Measurements from ENCODE around the gene FAM120A.

The FAM120A gene

DNA sequence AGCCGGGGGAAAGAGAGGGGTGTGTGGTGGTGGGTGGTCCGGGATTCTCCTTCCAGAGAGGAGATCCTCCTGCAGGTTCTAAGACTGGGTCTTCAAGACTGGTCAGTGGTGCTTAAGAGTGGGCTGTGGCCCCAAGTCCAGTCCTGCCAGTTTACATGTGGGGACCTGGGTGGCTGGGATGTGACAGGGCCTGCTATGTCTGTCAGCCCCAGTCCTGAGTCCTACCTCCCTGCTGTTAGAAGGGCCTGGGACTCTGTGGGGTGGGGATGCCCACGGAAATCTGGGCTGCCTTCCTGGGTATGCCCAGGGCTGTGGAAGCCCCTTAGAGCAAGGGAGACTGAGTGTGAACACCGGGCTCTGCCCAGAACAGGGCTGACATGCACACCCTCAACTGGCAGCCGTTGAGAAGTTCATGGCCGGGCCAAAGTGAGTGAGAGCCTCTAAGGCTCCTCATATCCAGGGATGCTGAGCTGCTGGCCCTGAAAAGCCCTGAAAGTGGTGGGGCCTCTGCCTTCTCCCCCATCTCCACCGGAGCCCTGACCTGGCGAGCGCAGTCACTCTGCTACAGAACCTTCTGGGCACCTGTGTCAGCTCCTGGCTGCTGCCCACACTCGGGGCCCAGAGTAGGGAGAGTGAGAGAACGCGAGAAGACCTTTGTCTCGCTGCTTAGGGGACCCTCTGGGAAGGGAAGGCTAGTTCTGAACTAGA is 126.6 kb downstream of the FAM120A start:
- DNase-seq (ENCODE audit: low spot score) = no peak
- ChIA-PET CTCF (interaction anchor here (0.6 to 0.8 kb wide), 3 partner anchors 12 to 1814 kb away, joined by 3 read pairs; no protein-coding TSS in a partner anchor), POLR2A (ENCODE audit: low non-redundant PET) (interaction anchor here (1.3 kb wide), 1 partner anchor 11 kb away, joined by 3 read pairs; no protein-coding TSS in a partner anchor)
- peak overlapping the region; percentile 80 for H3K27ac ChIP-seq
- TF ChIP-seq, protein P1, sequence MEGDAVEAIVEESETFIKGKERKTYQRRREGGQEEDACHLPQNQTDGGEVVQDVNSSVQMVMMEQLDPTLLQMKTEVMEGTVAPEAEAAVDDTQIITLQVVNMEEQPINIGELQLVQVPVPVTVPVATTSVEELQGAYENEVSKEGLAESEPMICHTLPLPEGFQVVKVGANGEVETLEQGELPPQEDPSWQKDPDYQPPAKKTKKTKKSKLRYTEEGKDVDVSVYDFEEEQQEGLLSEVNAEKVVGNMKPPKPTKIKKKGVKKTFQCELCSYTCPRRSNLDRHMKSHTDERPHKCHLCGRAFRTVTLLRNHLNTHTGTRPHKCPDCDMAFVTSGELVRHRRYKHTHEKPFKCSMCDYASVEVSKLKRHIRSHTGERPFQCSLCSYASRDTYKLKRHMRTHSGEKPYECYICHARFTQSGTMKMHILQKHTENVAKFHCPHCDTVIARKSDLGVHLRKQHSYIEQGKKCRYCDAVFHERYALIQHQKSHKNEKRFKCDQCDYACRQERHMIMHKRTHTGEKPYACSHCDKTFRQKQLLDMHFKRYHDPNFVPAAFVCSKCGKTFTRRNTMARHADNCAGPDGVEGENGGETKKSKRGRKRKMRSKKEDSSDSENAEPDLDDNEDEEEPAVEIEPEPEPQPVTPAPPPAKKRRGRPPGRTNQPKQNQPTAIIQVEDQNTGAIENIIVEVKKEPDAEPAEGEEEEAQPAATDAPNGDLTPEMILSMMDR (conservative IDR thresholded peaks at IDR 0.05; ENCODE audit: low read depth) = no peak

DNA sequence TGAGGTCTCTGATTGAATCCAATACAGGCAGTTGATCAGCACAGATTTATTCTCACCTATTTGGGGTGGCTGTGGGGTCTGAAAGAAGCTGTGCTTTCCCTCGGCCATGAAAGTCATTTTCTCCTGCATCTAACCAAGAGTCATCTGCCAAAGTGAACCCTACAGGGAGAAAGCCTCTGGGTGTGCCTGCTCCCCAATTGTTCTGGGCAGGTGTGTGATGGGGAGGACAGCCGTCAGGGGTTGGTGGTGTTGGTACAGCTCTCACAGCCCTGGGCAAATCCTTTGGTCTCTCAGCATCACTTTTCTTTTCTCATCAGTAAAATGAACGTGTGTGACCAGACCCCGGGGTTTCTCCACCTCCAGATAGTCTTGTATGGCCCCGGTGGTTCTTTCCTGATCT is 127.4 kb downstream of the FAM120A start:
- POLR2A ChIA-PET (ENCODE audit: low non-redundant PET) = no interaction called here
- CTCF ChIA-PET = interaction anchor here (0.6 kb wide), 1 partner anchor 1813 kb away, joined by 3 read pairs; no protein-coding TSS in a partner anchor
- TF ChIP-seq, protein P1 (conservative IDR thresholded peaks at IDR 0.05; ENCODE audit: low read depth) = no peak

DNA sequence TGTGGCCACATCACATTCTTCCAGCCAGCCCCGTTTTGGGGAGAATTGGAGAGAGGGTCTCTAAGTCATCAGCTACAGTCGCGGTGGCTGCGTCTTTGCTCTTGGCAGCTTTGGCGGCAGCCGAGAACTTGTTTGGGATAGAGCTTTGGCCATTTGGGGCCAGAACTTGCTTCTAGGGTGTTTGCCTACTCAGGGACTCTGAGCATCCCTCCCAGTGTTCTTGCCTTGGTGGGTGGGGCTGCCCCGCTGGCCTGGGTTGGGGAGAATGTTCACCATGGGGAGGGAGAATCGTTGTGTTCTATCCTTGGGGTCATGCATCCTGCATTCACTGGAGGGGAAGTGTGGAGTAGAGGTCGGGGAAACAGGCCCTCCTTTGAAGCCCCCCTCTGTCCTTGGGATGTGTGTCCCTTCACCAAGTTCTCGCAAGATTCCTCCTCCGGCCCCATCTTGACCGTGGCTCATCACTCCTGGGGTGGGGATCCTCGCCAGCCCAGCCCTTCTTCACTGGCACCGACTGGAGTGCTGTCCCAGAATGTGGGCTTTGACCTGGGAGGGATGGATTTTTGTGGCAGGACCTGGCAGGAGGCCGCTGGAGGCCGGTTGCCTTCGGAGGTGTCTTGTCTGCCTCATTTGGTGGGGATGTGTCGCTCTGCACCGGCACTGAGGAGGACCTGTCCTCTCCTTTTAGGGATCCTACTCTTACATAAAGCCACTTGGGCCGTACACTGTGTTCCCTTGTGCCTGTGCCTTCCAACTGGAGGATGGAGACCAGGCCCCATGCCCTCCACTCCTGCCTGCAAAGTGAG is 128.4 kb downstream of the FAM120A start:
- ChIA-PET POLR2A (ENCODE audit: low non-redundant PET) (no interaction called here), CTCF (no interaction called here)
- no peak overlapping the region for H3K27ac ChIP-seq
- no peak for DNase-seq (ENCODE audit: low spot score)
- TF ChIP-seq, protein P1 (conservative IDR thresholded peaks at IDR 0.05; ENCODE audit: low read depth) = no peak

More for the DNA sequence above, 127.4 kb downstream of the FAM120A start:
- peak overlapping the region; percentile 80 for H3K27ac ChIP-seq
- no peak for DNase-seq (ENCODE audit: low spot score)

DNA sequence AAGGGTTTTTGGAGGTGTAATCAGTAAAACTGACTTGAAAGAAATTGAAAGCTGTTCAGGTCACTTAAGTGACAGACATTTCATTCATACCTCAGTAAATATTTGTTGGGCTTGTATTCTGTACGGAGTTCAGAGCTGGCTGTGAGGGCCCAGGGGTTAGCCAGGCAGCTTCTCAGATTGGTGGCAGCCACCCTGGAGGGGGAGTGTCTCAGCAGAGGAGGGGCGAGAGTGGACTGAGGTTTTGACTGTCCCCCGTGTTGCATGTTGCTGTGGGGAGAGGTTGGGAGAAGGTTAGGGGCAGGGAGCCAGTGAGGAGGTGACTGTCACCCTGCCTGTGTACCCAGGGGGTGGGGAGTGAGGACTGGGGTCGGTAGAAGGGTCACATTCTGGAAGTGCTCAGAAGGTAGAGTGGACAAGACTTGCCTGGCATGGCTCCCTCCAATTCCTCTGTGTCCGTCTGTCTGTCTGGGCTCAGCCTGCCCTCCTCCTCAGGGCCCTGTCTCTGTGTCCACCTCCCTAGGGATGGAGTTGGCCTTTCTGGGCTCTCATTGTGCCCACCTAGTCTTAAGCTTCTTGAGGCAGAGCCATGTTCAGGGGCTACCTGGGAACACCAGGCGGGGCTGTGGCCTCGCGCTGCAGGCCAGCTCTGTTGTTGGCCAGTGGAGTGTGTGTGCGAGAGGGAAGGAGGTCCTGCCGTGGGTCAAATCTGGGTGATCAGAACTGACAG is 129.3 kb downstream of the FAM120A start:
- no peak overlapping the region for H3K27ac ChIP-seq
- DNase-seq (ENCODE audit: low spot score) = no peak
- ChIA-PET POLR2A (ENCODE audit: low non-redundant PET) (no interaction called here), CTCF (no interaction called here)
- TF ChIP-seq, protein P1 (conservative IDR thresholded peaks at IDR 0.05; ENCODE audit: low read depth) = no peak

DNA sequence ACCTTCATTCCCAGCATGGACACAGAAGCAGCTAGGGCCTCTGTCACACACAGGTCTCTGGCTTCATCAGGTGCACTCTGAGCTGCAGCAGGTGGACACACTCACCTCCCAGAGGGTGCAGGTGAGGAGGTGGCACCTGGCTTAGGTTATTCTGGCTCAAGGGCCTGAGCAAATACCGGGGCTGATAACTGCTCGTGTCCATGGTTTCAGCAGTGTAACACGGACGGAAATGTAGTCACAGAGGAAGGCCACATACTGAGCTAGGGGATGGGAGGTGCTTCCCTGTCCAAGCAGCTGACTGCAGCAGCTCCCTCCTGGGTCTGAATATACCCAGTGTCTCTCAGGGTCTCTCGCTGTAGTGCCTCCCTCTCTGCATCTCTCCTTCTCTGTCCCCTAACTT is 130.6 kb downstream of the FAM120A start:
- no peak overlapping the region for H3K27ac ChIP-seq

More for the DNA sequence above, 130.6 kb downstream of the FAM120A start:
- CTCF ChIA-PET = no interaction called here
- DNase-seq (ENCODE audit: low spot score) = no peak
- POLR2A ChIA-PET (ENCODE audit: low non-redundant PET) = no interaction called here
- TF ChIP-seq, protein P1 (conservative IDR thresholded peaks at IDR 0.05; ENCODE audit: low read depth) = no peak
